ENCODE results near the gene INSM1.
"Not testable (repeated sequence)": the region's sequence is repeated elsewhere in the genome, so short reads cannot be mapped to it uniquely, and the experiment has no call there.

The INSM1 gene

GRCh38 chr20:20367575-20368417, at the start of gene INSM1:
Gene INSM1, plus strand, starts transcription at chr20:20368104. Its CDS starts 164 bp downstream, at chr20:20368268.
- DNase-seq (ENCODE audit: low read depth) = no peak

GRCh38 chr20:20318365-20319161, 49.3 kb upstream of the INSM1 start:
- no peak for DNase-seq (ENCODE audit: low read depth)

- no peak for DNase-seq (ENCODE audit: low read depth)
These were observed 46.8 kb upstream of the INSM1 start for GRCh38 chr20:20321134-20321533.

- DNase-seq (ENCODE audit: low read depth) = no peak
These were observed 46.0 kb upstream of the INSM1 start for GRCh38 chr20:20321917-20322316.

- DNase-seq (ENCODE audit: low read depth) = no peak
These were observed 45.0 kb upstream of the INSM1 start for GRCh38 chr20:20322912-20323311.

- DNase-seq (ENCODE audit: low read depth) = no peak
These were observed 40.2 kb upstream of the INSM1 start for GRCh38 chr20:20327746-20328145.

- no peak for DNase-seq (ENCODE audit: low read depth)
These were observed 38.3 kb upstream of the INSM1 start for GRCh38 chr20:20329564-20329963.

- DNase-seq (ENCODE audit: low read depth) = no peak
These were observed 36.7 kb upstream of the INSM1 start for GRCh38 chr20:20331156-20331555.

GRCh38 chr20:20331817-20332216, 36.1 kb upstream of the INSM1 start:
- DNase-seq (ENCODE audit: low read depth) = no peak

GRCh38 chr20:20333866-20334265, 34.0 kb upstream of the INSM1 start:
- no peak for DNase-seq (ENCODE audit: low read depth)

- no peak for DNase-seq (ENCODE audit: low read depth)
These were observed 33.4 kb upstream of the INSM1 start for GRCh38 chr20:20334489-20334888.

GRCh38 chr20:20338133-20338730, 29.7 kb upstream of the INSM1 start:
- no peak for DNase-seq (ENCODE audit: low read depth)

- DNase-seq (ENCODE audit: low read depth) = no peak
These were observed 27.5 kb upstream of the INSM1 start for GRCh38 chr20:20340443-20340842.

GRCh38 chr20:20341371-20341770, 26.5 kb upstream of the INSM1 start:
- DNase-seq (ENCODE audit: low read depth) = no peak

- no peak for DNase-seq (ENCODE audit: low read depth)
These were observed 25.8 kb upstream of the INSM1 start for GRCh38 chr20:20342066-20342465.

- no peak for DNase-seq (ENCODE audit: low read depth)
These were observed 24.0 kb upstream of the INSM1 start for GRCh38 chr20:20343932-20344331.

GRCh38 chr20:20344476-20344875, 23.4 kb upstream of the INSM1 start:
- DNase-seq (ENCODE audit: low read depth) = no peak

- DNase-seq (ENCODE audit: low read depth) = no peak
These were observed 14.3 kb upstream of the INSM1 start for GRCh38 chr20:20353576-20353975.

GRCh38 chr20:20355503-20355902, 12.4 kb upstream of the INSM1 start:
- DNase-seq (ENCODE audit: low read depth) = not testable (repeated sequence)

GRCh38 chr20:20358801-20359200, 9.1 kb upstream of the INSM1 start:
- DNase-seq (ENCODE audit: low read depth) = no peak

- DNase-seq (ENCODE audit: low read depth) = no peak
These were observed 8.3 kb upstream of the INSM1 start for GRCh38 chr20:20359628-20360027.

GRCh38 chr20:20360464-20360863, 7.4 kb upstream of the INSM1 start:
- DNase-seq (ENCODE audit: low read depth) = peak; percentile 5

Data from activated T-cell treated with anti-CD3 and anti-CD28 coated beads for 1 hour (primary cell).